K562 (cell line): Measurements from ENCODE around the gene SERF2. TPM values are rescaled to one million over a fixed set of nuclear protein-coding genes. Genes with fewer than 3 reads are reported as not detected.
A peak's percentile ranks its signal among the peaks of the same experiment; 100 is the strongest.

Source experiments
- ARID1B ChIP-seq: fragments of 450-650 bp; IDR thresholded peaks from 2 replicates; pipeline ENCODE4 v1.6.1; 2016; ENCODE audit warnings: antibody characterized with exemption, mild to moderate bottlenecking, inconsistent platforms
- MECOM ChIP-seq: fragments of 250-450 bp; sonication (Bioruptor Pico); IDR thresholded peaks from 2 replicates; pipeline ENCODE4 v1.8.0; 2022; ENCODE audit warnings: inconsistent platforms
- NCOA4 ChIP-seq: fragments of 450-650 bp; IDR thresholded peaks from 2 replicates; pipeline ENCODE4 v1.6.1; 2018; ENCODE audit warnings: mild to moderate bottlenecking; ENCODE audit not compliant: partially characterized antibody
- PHF8 ChIP-seq: fragments of 200-600 bp; sonication (generic); IDR thresholded peaks from 2 replicates; pipeline ENCODE4 v1.6.1; 2012; ENCODE audit warnings: mixed run types, mild to moderate bottlenecking, inconsistent platforms, low read length, moderate library complexity, borderline replicate concordance
- POLR2H ChIP-seq: IDR thresholded peaks from 2 replicates; pipeline ENCODE4 v1.6.1; 2016; ENCODE audit warnings: missing genetic modification characterization, low read depth, mild to moderate bottlenecking, control low read depth, missing compliant biosample characterization, moderate library complexity
- RAD21 ChIP-seq, 2 experiments: fragments of 250-450 bp in 1 of 2; fragments of 450-650 bp in 1 of 2; sonication (Bioruptor Pico) in 1 of 2; formaldehyde crosslinking in 1 of 2; IDR thresholded peaks in 1 of 2; conservative IDR thresholded peaks in 1 of 2; 2 replicates each; pipeline versions ENCODE4 v1.4.0 to v1.8.0; 2020 to 2022; ENCODE audit warnings: mild to moderate bottlenecking in 2 of 2, moderate library complexity in 1 of 2
- SMAD4 ChIP-seq: fragments of 250-450 bp; sonication (Bioruptor Pico); conservative IDR thresholded peaks from 2 replicates; pipeline ENCODE4 v1.8.0; 2021; ENCODE audit warnings: inconsistent platforms, mild to moderate bottlenecking, moderate library complexity
- SOX6 ChIP-seq: fragments of 450-650 bp; IDR thresholded peaks from 2 replicates; pipeline ENCODE4 v1.6.1; 2014; ENCODE audit warnings: mild to moderate bottlenecking
- SREBF1 ChIP-seq: fragments of 150-350 bp; IDR thresholded peaks from 2 replicates; pipeline ENCODE4 v1.6.1; 2014; ENCODE audit warnings: antibody characterized with exemption, low read depth, low read length, borderline replicate concordance
- TRIM28 ChIP-seq: fragments of 450-650 bp; IDR thresholded peaks from 2 replicates; pipeline ENCODE4 v1.6.1; 2017
- ZNF282 ChIP-seq: sonication (generic); formaldehyde crosslinking; IDR thresholded peaks from 2 replicates; pipeline ENCODE4 v1.8.1; 2023; ENCODE audit warnings: missing genetic modification reagents
- ZNF444 ChIP-seq: fragments of 250-450 bp; sonication (Bioruptor Pico); IDR thresholded peaks from 2 replicates; pipeline ENCODE4 v1.4.0; 2020; ENCODE audit warnings: mild to moderate bottlenecking, moderate library complexity
- ZNF57 ChIP-seq: fragments of 450-650 bp; formaldehyde crosslinking; IDR thresholded peaks from 2 replicates; pipeline ENCODE4 v1.4.0; 2020; ENCODE audit warnings: mild to moderate bottlenecking, moderate library complexity
- ZNF79 ChIP-seq: fragments of 250-450 bp; sonication (Bioruptor Pico); IDR thresholded peaks from 2 replicates; pipeline ENCODE4 v1.4.0; 2020; ENCODE audit warnings: low read depth, mild to moderate bottlenecking, moderate library complexity
- polyA plus RNA-seq, 8 experiments: library from polyadenylated mRNA; depleted of rRNA in 4 of 8; stranded (reverse) in 5 of 8; unstranded in 3 of 8; fragments of >200 nt; fragmentation: Nextera tagmentation in 2 of 8; fragmentation: Illumina TruSeq in 1 of 8; extraction: Ambion mirVana in 2 of 8; extraction: Trizol in 1 of 8; gene quantifications; 2 replicates each; pipeline versions ENCODE4 v1.2.1 to v1.2.3, GENCODE V29; 2011 to 2014; ENCODE audit warnings: inconsistent platforms in 1 of 8, missing spikeins in 1 of 8
- total RNA-seq, 7 experiments: library from RNA; depleted of rRNA in 6 of 7; stranded (reverse); fragments of >200 nt in 6 of 7; fragmentation: Illumina TruSeq in 2 of 7; extraction: Trizol in 2 of 7; gene quantifications; 2 replicates each; pipeline versions ENCODE4 v1.2.1 to v1.2.3, GENCODE V29; 2011 to 2021; ENCODE audit warnings: low replicate concordance in 1 of 7
- TF ChIP-seq, protein P1 (sequence below): fragments of 450-650 bp; IDR thresholded peaks from 2 replicates; pipeline ENCODE4 v1.6.1; 2017; ENCODE audit warnings: antibody characterized with exemption, mild to moderate bottlenecking
- TF ChIP-seq, protein P2 (sequence below): IDR thresholded peaks from 2 replicates; pipeline ENCODE4 v1.6.1; 2011; ENCODE audit warnings: borderline replicate concordance, low read depth, mild to moderate bottlenecking, moderate library complexity, low read length; ENCODE audit not compliant: insufficient read depth, poor library complexity, severe bottlenecking
- TF ChIP-seq, protein P3 (sequence below): sonication (generic); formaldehyde crosslinking; IDR thresholded peaks from 2 replicates; pipeline ENCODE4 v1.8.0; 2022; ENCODE audit warnings: missing genetic modification reagents, mild to moderate bottlenecking, moderate library complexity, borderline replicate concordance
- TF ChIP-seq, protein P4 (sequence below), 2 experiments: fragments of 450-650 bp in 1 of 2; sonication (generic) in 1 of 2; formaldehyde crosslinking in 1 of 2; IDR thresholded peaks in 1 of 2; conservative IDR thresholded peaks in 1 of 2; 2 replicates each; pipeline versions ENCODE4 v1.6.1 to v1.8.1; 2016 to 2023; ENCODE audit warnings: mild to moderate bottlenecking in 2 of 2, moderate library complexity in 2 of 2, inconsistent platforms in 1 of 2, missing genetic modification reagents in 1 of 2

SERF2 gene
- total and polyA plus RNA-seq, 9 of the 15 experiments (the other 6 are each of a cell fraction or from before 2014, with no cell fraction given), result 497 to 3,360 (median 867) TPM

DNA sequence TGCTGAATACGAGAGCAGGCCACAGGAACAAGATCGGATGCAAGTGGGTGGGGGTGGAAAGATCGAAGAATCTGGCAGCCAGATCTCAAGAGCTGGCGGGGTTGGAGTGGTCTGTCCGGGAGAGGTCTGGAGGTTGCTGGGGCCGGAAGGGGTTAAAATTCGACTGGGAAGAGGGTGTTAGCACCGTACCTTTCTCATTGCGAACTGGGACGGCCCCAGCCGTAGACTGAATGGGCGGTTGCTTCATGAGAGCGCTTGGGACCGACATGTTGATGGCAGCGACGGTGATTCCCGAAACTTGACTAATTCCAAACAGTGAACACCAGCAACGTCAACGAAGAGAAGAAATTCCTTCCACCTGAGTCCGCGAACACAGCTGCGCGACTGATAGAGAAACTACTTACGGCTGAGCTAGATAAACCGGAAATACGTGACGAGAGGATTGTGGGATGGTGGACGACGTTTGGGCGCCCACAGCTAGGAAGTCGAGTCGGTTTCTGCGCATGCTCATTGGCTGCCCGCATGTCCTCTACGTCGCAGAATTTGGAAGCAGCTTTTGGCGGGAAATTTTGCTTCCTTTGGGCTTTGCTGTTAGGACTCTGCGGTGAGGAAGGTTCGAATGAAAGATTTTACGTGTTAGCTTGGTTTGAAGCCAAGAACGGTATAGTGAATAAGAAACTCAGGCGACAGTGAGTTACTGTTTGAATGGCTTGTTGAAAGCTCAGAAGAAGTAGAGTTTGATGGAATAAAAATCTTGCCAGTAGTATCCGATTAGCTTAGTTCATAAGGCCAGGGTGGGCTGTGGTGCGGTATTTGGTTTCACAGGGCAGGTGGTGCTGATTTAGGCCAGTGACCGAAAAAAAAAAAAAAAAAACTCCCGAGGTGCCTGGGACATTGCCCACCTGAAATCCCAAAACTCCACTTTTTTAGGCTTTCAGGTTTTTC is 32.5 kb downstream of the SERF2 start, which contains the start of gene MFAP1 (continued):
- TF ChIP-seq, protein P1, sequence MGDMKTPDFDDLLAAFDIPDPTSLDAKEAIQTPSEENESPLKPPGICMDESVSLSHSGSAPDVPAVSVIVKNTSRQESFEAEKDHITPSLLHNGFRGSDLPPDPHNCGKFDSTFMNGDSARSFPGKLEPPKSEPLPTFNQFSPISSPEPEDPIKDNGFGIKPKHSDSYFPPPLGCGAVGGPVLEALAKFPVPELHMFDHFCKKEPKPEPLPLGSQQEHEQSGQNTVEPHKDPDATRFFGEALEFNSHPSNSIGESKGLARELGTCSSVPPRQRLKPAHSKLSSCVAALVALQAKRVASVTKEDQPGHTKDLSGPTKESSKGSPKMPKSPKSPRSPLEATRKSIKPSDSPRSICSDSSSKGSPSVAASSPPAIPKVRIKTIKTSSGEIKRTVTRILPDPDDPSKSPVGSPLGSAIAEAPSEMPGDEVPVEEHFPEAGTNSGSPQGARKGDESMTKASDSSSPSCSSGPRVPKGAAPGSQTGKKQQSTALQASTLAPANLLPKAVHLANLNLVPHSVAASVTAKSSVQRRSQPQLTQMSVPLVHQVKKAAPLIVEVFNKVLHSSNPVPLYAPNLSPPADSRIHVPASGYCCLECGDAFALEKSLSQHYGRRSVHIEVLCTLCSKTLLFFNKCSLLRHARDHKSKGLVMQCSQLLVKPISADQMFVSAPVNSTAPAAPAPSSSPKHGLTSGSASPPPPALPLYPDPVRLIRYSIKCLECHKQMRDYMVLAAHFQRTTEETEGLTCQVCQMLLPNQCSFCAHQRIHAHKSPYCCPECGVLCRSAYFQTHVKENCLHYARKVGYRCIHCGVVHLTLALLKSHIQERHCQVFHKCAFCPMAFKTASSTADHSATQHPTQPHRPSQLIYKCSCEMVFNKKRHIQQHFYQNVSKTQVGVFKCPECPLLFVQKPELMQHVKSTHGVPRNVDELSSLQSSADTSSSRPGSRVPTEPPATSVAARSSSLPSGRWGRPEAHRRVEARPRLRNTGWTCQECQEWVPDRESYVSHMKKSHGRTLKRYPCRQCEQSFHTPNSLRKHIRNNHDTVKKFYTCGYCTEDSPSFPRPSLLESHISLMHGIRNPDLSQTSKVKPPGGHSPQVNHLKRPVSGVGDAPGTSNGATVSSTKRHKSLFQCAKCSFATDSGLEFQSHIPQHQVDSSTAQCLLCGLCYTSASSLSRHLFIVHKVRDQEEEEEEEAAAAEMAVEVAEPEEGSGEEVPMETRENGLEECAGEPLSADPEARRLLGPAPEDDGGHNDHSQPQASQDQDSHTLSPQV, result peak; percentile 96
- TF ChIP-seq RAD21 (CRISPR knock-in tag; conservative IDR thresholded peaks at IDR 0.05 in 1 of 2, IDR thresholded peaks at IDR 0.05 in 1 of 2), result no peak
- TF ChIP-seq, protein P2, sequence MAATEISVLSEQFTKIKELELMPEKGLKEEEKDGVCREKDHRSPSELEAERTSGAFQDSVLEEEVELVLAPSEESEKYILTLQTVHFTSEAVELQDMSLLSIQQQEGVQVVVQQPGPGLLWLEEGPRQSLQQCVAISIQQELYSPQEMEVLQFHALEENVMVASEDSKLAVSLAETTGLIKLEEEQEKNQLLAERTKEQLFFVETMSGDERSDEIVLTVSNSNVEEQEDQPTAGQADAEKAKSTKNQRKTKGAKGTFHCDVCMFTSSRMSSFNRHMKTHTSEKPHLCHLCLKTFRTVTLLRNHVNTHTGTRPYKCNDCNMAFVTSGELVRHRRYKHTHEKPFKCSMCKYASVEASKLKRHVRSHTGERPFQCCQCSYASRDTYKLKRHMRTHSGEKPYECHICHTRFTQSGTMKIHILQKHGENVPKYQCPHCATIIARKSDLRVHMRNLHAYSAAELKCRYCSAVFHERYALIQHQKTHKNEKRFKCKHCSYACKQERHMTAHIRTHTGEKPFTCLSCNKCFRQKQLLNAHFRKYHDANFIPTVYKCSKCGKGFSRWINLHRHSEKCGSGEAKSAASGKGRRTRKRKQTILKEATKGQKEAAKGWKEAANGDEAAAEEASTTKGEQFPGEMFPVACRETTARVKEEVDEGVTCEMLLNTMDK, result no peak
- no peak for TF ChIP-seq MECOM (CRISPR knock-in tag)
- TF ChIP-seq NCOA4, result no peak
- TF ChIP-seq ZNF57 (CRISPR knock-in tag), result no peak
- no peak for TF ChIP-seq ZNF282 (CRISPR knock-in tag)
- 0 out of 2 replicates have a peak, but pooled peaks have one; percentile 41 for TF ChIP-seq SMAD4 (CRISPR knock-in tag)
- no peak for TF ChIP-seq SREBF1
- TF ChIP-seq ZNF444 (CRISPR knock-in tag), result no peak
- TF ChIP-seq, protein P3, sequence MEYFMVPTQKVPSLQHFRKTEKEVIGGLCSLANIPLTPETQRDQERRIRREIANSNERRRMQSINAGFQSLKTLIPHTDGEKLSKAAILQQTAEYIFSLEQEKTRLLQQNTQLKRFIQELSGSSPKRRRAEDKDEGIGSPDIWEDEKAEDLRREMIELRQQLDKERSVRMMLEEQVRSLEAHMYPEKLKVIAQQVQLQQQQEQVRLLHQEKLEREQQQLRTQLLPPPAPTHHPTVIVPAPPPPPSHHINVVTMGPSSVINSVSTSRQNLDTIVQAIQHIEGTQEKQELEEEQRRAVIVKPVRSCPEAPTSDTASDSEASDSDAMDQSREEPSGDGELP (CRISPR knock-in tag), result peak; percentile 97
- peak; percentile 34; the same call in 1 of the 2 replicates for TF ChIP-seq ARID1B
- TF ChIP-seq ZNF79 (CRISPR knock-in tag), result no peak
- peak; percentile 94 for TF ChIP-seq POLR2H
- TF ChIP-seq, protein P4, sequence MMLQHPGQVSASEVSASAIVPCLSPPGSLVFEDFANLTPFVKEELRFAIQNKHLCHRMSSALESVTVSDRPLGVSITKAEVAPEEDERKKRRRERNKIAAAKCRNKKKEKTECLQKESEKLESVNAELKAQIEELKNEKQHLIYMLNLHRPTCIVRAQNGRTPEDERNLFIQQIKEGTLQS (IDR thresholded peaks at IDR 0.05), result no peak
- TF ChIP-seq, protein P4 (CRISPR knock-in tag; conservative IDR thresholded peaks at IDR 0.05), result peak; percentile 67; the same call in 1 of the 2 replicates
- peak; percentile 77; the same call in 1 of the 2 replicates for TF ChIP-seq TRIM28
- peak; percentile 78; the same call in 1 of the 2 replicates for TF ChIP-seq PHF8
- TF ChIP-seq SOX6, result peak; percentile 55
